ENCODE results near the gene HABP4. TPM values are rescaled to one million over a fixed set of nuclear protein-coding genes. Genes with fewer than 3 reads are reported as not detected.
A peak's percentile ranks its signal among the peaks of the same experiment; 100 is the strongest.

Gene HABP4
- total RNA-seq, 1 donor, result 14.1 TPM

GRCh38 chr9:96417661-96418082 is 32.3 kb upstream of the HABP4 start:
- H4K20me1 ChIP-seq (ENCODE audit: insufficient read depth, low read length), result no peaks in the 10 kb centered on the region
- H3K4me1 ChIP-seq (ENCODE audit: insufficient read depth, low read length), result peaks cover 36% of the 10 kb centered on the region
- TF ChIP-seq CTCF (IDR thresholded peaks at IDR 0.05; ENCODE audit: extremely low read depth, low read depth, low read length), result no peak
- H3K4me2 ChIP-seq (ENCODE audit: insufficient read depth, low read length), result peak overlapping the region; percentile 96
- peak overlapping the region; percentile 70 for H2AFZ ChIP-seq (ENCODE audit: low read length)
- H3K4me3 ChIP-seq (ENCODE audit: insufficient read depth, low read length), result peak overlapping the region; percentile 99
- H3K27me3 ChIP-seq (ENCODE audit: insufficient read depth, low read length), result no peaks in the 10 kb centered on the region
- no peaks in the 10 kb centered on the region for H3K9me3 ChIP-seq (ENCODE audit: low read depth, low read length)
- H3K79me2 ChIP-seq (ENCODE audit: insufficient read depth, low read length), result peaks cover 32% of the 10 kb centered on the region
- peak overlapping the region; percentile 66 for H3K27ac ChIP-seq (ENCODE audit: low read depth, low read length)
- H3K36me3 ChIP-seq (ENCODE audit: insufficient read depth, low read length), result no peaks in the 10 kb centered on the region
- DNase-seq (ENCODE audit: insufficient read length, low spot score, missing footprints), result peak; percentile 73

DNA sequence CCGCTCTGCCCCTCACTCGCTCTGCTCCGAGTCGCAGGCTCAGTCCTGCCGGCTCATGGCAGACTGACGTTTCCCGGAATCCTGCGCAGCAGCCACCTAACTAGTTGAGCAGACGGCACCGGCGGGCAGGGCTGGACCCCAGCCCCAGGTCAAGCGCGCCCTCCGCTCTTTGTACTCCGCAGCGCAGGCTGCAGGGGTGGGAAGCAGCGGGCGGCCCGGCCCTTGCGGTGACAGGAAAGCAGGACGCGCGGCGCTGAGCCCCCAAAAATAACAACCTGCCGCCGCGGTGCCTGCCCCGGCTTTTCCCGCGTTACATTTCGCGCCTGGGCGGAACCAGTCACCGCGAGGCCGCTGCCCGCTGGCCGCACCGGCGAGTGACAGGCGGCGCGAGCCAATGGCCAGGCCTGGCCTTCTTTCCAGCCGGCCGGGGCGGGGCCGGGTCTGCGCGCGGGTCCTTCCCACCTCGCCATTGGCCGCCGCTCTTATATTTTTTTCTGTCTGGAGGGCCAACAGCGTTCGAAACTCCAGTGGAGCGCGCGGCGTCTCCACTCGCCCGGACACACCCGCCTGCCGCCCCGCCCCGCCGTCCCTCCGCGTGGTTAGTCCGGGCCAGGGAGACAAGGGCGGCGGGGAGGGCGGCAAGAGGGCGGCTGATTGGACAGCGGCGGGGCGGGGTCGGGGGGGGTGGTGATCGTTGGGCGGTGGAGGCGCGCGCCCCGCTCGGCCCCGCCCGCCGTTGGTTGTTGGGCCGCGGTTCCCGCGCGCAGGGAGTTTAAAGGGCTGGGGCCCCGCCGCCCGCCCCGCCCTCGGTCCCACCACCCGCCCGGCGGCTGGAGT is 31.7 kb upstream of the HABP4 start, which contains the start of gene ZNF367:
Gene ZNF367 (minus strand): TSS at position 288 of the 837 bp plus-strand sequence. CDS start 338 bp downstream, outside the sequence.
- Histone ChIP-seq H3K27ac (ENCODE audit: low read depth, low read length) (peak within 1 kb of the TSS; percentile 75), H4K20me1 (ENCODE audit: insufficient read depth, low read length) (no peaks in the 10 kb centered on the region), H3K27me3 (ENCODE audit: insufficient read depth, low read length) (no peaks in the 10 kb centered on the region), H2AFZ (ENCODE audit: low read length) (peak within 1 kb of the TSS; percentile 100), H3K9me3 (ENCODE audit: low read depth, low read length) (no peaks in the 10 kb centered on the region), H3K4me3 (ENCODE audit: insufficient read depth, low read length) (peak within 1 kb of the TSS; percentile 99), H3K4me1 (ENCODE audit: insufficient read depth, low read length) (peaks cover 36% of the 10 kb centered on the region), H3K36me3 (ENCODE audit: insufficient read depth, low read length) (no peaks in the 10 kb centered on the region), H3K4me2 (ENCODE audit: insufficient read depth, low read length) (peak within 1 kb of the TSS; percentile 97), H3K79me2 (ENCODE audit: insufficient read depth, low read length) (peaks cover 32% of the 10 kb centered on the region)
- peak; percentile 100 for DNase-seq (ENCODE audit: insufficient read length, low spot score, missing footprints)
- TF ChIP-seq CTCF (IDR thresholded peaks at IDR 0.05; ENCODE audit: extremely low read depth, low read depth, low read length), result no peak

- TF ChIP-seq CTCF (IDR thresholded peaks at IDR 0.05; ENCODE audit: extremely low read depth, low read depth, low read length), result no peak
- no peaks in the 10 kb centered on the region for H3K27me3 ChIP-seq (ENCODE audit: insufficient read depth, low read length)
- peak overlapping the region; percentile 85 for H3K4me2 ChIP-seq (ENCODE audit: insufficient read depth, low read length)
- H2AFZ ChIP-seq (ENCODE audit: low read length), result peak overlapping the region; percentile 73
- H3K9me3 ChIP-seq (ENCODE audit: low read depth, low read length), result no peaks in the 10 kb centered on the region
- no peaks in the 10 kb centered on the region for H3K36me3 ChIP-seq (ENCODE audit: insufficient read depth, low read length)
- peak overlapping the region; percentile 99 for H3K4me3 ChIP-seq (ENCODE audit: insufficient read depth, low read length)
- H4K20me1 ChIP-seq (ENCODE audit: insufficient read depth, low read length), result no peaks in the 10 kb centered on the region
- peak overlapping the region; percentile 59 for H3K27ac ChIP-seq (ENCODE audit: low read depth, low read length)
- H3K79me2 ChIP-seq (ENCODE audit: insufficient read depth, low read length), result peaks cover 26% of the 10 kb centered on the region
- DNase-seq (ENCODE audit: insufficient read length, low spot score, missing footprints), result peak; percentile 82
- H3K4me1 ChIP-seq (ENCODE audit: insufficient read depth, low read length), result peaks cover 31% of the 10 kb centered on the region
Measured at GRCh38 chr9:96418920-96419690, 30.9 kb upstream of the HABP4 start.

- Histone ChIP-seq H3K36me3 (ENCODE audit: insufficient read depth, low read length) (no peaks in the 10 kb centered on the region), H4K20me1 (ENCODE audit: insufficient read depth, low read length) (no peaks in the 10 kb centered on the region), H2AFZ (ENCODE audit: low read length) (peak overlapping the region; percentile 73), H3K9me3 (ENCODE audit: low read depth, low read length) (no peaks in the 10 kb centered on the region), H3K79me2 (ENCODE audit: insufficient read depth, low read length) (peaks cover 20% of the 10 kb centered on the region), H3K4me1 (ENCODE audit: insufficient read depth, low read length) (peaks cover 29% of the 10 kb centered on the region), H3K4me2 (ENCODE audit: insufficient read depth, low read length) (peak overlapping the region; percentile 85), H3K4me3 (ENCODE audit: insufficient read depth, low read length) (peak overlapping the region; percentile 99), H3K27ac (ENCODE audit: low read depth, low read length) (peak overlapping the region; percentile 59), H3K27me3 (ENCODE audit: insufficient read depth, low read length) (no peaks in the 10 kb centered on the region)
- TF ChIP-seq CTCF (IDR thresholded peaks at IDR 0.05; ENCODE audit: extremely low read depth, low read depth, low read length), result no peak
- DNase-seq (ENCODE audit: insufficient read length, low spot score, missing footprints), result no peak
Measured at GRCh38 chr9:96419691-96419969, 30.3 kb upstream of the HABP4 start.
